Measurements from ENCODE around the gene CSNK2A1. TPM values are rescaled to one million over a fixed set of nuclear protein-coding genes. Genes with fewer than 3 reads are reported as not detected.
A peak's percentile ranks its signal among the peaks of the same experiment; 100 is the strongest.

CSNK2A1 gene
- total and polyA plus RNA-seq, 3 donors from 2014 or later: 143 to 192 (median 172) TPM

GRCh38 chr20:469746-470490, 73.7 kb downstream of the CSNK2A1 start:
- H3K4me3 ChIP-seq: no peak overlapping the region
- intact Hi-C loops (cut with DNase I; ENCODE audit: low total_unique reads): no loop called here
- H3K4me1 ChIP-seq: no peaks in the 10 kb centered on the region
- H3K27ac ChIP-seq: no peak overlapping the region
- DNase-seq: no peak
- no peaks in the 10 kb centered on the region for H3K27me3 ChIP-seq
- no peak for TF ChIP-seq CTCF (IDR thresholded peaks at IDR 0.05)
- no peak for TF ChIP-seq POLR2A (IDR thresholded peaks at IDR 0.05)
- WGBS, 2 donors: 80 to 85% methylated on average over 8 of the region's 8 CpGs
- H3K9me3 ChIP-seq: no peaks in the 10 kb centered on the region
- no peaks in the 10 kb centered on the region for H3K36me3 ChIP-seq (ENCODE audit: low read depth, missing control alignments)

- H3K9me3 ChIP-seq: no peaks in the 10 kb centered on the region
- DNase-seq: no peak
- intact Hi-C loops (cut with DNase I; ENCODE audit: low total_unique reads): no loop called here
- H3K4me1 ChIP-seq: peaks cover 6% of the 10 kb centered on the region
- 91 to 94% methylated on average over 7 of the region's 7 CpGs for whole genome bisulfite sequencing, 2 donors
- H3K27ac ChIP-seq: no peak overlapping the region
- no peaks in the 10 kb centered on the region for H3K36me3 ChIP-seq (ENCODE audit: low read depth, missing control alignments)
- H3K4me3 ChIP-seq: no peak overlapping the region
- H3K27me3 ChIP-seq: no peaks in the 10 kb centered on the region
- TF ChIP-seq CTCF (IDR thresholded peaks at IDR 0.05) (no peak), POLR2A (IDR thresholded peaks at IDR 0.05) (no peak)
Measured at GRCh38 chr20:467755-468154, 75.8 kb downstream of the CSNK2A1 start.

GRCh38 chr20:462199-462991, 81.2 kb downstream of the CSNK2A1 start, which contains the start of gene TBC1D20:
TSS of gene TBC1D20 (minus strand) at chr20:462533. CDS start at chr20:462405, 128 bp downstream.
- Histone ChIP-seq H3K4me3 (peak within 1 kb of the TSS; percentile 95 to 97), H3K9me3 (no peaks in the 10 kb centered on the region), H3K36me3 (ENCODE audit: low read depth, missing control alignments) (no peaks in the 10 kb centered on the region), H3K27me3 (no peaks in the 10 kb centered on the region), H3K4me1 (peaks cover 26% of the 10 kb centered on the region), H3K27ac (peak within 1 kb of the TSS; percentile 87 to 97)
- peak in 2 of 3 experiments; percentile 13 to 26 for TF ChIP-seq CTCF (IDR thresholded peaks at IDR 0.05)
- TF ChIP-seq POLR2A (IDR thresholded peaks at IDR 0.05): no peak
- 0 to 1% methylated on average over 34 to 77 of the region's 80 CpGs for WGBS, 2 donors
- DNase-seq: peak; percentile 90
- intact Hi-C loops (cut with DNase I; ENCODE audit: low total_unique reads): no loop called here

- TF ChIP-seq POLR2A (IDR thresholded peaks at IDR 0.05) (no peak), CTCF (IDR thresholded peaks at IDR 0.05) (no peak)
- Histone ChIP-seq H3K27me3 (no peaks in the 10 kb centered on the region), H3K4me3 (peak overlapping the region; percentile 95 to 97), H3K9me3 (no peaks in the 10 kb centered on the region), H3K36me3 (ENCODE audit: low read depth, missing control alignments) (no peaks in the 10 kb centered on the region), H3K4me1 (peaks cover 26% of the 10 kb centered on the region), H3K27ac (peak overlapping the region; percentile 87 to 97)
- intact Hi-C loops (cut with DNase I; ENCODE audit: low total_unique reads): no loop called here
- WGBS, 2 donors: 5% methylated on average over 25 to 60 of the region's 60 CpGs
- peak; percentile 66 for DNase-seq
Measured at GRCh38 chr20:461254-462198, 82.1 kb downstream of the CSNK2A1 start.

Measured in testis (tissue), 3 donors.